ENCODE data around the gene UBXN7. TPM values are rescaled to one million over a fixed set of nuclear protein-coding genes. Genes with fewer than 3 reads are reported as not detected.

UBXN7 gene
- total and polyA plus RNA-seq, 2 donors (not counting 3 experiments of a cell fraction or from before 2014, with no cell fraction given) = 9.9 to 57.0 TPM

DNA sequence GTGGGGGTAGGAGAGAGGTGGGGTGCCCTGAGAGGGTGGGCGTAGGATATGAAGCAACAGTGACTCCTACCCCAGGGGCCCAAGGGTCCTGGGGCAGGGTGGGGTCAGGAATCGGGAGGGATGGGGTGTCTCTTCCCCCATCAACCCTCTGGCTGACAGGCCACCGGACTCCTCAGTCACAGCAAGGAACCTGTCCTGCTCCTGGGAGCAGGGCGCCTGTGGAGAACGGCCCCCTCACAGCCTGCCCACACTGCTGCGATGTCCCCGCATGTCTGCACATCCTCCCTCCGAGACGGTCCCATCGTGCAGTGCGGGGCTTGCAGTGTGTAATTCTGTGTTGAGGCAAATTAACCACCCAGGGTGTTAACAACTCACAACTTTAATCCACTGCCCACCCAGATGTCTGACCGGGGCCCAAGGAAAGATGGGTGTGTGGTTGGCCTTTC, 96.7 kb downstream of the UBXN7 start:
- FAIRE-seq (no peak), DNase-seq (ENCODE audit: low read depth, low spot score) (no peak)
- intact Hi-C loops (cut with micrococcal nuclease) (no loop called here), dilution Hi-C loops (cut with MboI; ENCODE audit: extremely low pct_ligation_motif_present, low sequenced_read_pairs) (no loop called here)
- Histone ChIP-seq H3K27ac (ENCODE audit: insufficient read depth, low read depth, low read length) (no peak overlapping the region), H4K20me1 (replicated peaks; ENCODE audit: control insufficient read depth, extremely low read depth, insufficient read depth, low read length) (no peaks in the 10 kb centered on the region), H3K27me3 (ENCODE audit: control insufficient read depth in 2 of 2, insufficient read depth in 2 of 2, low read length in 2 of 2) (no peaks in the 10 kb centered on the region), H3K9ac (replicated peaks; ENCODE audit: extremely low read depth, insufficient read depth, low read length) (no peak overlapping the region), H2AFZ (ENCODE audit: low read depth, low read length) (no peak overlapping the region), H3K4me2 (ENCODE audit: insufficient read depth, low read length) (no peak overlapping the region), H3K36me3 (ENCODE audit: control insufficient read depth in 2 of 2, extremely low read depth in 1 of 2, insufficient read depth in 2 of 2, low read length in 2 of 2) (no peaks in the 10 kb centered on the region), H3K79me2 (ENCODE audit: control insufficient read depth, insufficient read depth, low read length) (no peaks in the 10 kb centered on the region), H3K9me3 (replicated peaks; ENCODE audit: control insufficient read depth, insufficient read depth, low read length) (no peaks in the 10 kb centered on the region), H3K4me3 (replicated peaks in 1 of 3; ENCODE audit: insufficient read depth in 1 of 3, low read depth in 1 of 3, low read length in 3 of 3) (no peak overlapping the region), H3K4me1 (ENCODE audit: control insufficient read depth, extremely low read depth, insufficient read depth, low read length) (no peaks in the 10 kb centered on the region), H3K9me1 (replicated peaks; ENCODE audit: control insufficient read depth, extremely low read depth, insufficient read depth, low read length) (no peaks in the 10 kb centered on the region)
- ChIA-PET CTCF (no interaction called here), POLR2A (no interaction called here)
- TF ChIP-seq, protein P1, sequence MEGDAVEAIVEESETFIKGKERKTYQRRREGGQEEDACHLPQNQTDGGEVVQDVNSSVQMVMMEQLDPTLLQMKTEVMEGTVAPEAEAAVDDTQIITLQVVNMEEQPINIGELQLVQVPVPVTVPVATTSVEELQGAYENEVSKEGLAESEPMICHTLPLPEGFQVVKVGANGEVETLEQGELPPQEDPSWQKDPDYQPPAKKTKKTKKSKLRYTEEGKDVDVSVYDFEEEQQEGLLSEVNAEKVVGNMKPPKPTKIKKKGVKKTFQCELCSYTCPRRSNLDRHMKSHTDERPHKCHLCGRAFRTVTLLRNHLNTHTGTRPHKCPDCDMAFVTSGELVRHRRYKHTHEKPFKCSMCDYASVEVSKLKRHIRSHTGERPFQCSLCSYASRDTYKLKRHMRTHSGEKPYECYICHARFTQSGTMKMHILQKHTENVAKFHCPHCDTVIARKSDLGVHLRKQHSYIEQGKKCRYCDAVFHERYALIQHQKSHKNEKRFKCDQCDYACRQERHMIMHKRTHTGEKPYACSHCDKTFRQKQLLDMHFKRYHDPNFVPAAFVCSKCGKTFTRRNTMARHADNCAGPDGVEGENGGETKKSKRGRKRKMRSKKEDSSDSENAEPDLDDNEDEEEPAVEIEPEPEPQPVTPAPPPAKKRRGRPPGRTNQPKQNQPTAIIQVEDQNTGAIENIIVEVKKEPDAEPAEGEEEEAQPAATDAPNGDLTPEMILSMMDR (IDR thresholded peaks at IDR 0.05; ENCODE audit: extremely low read depth in 1 of 2, insufficient read depth in 1 of 2, low read depth in 1 of 2, low read length in 2 of 2) = no peak
- no peak for TF ChIP-seq JUN (IDR thresholded peaks at IDR 0.05; ENCODE audit: borderline replicate concordance, insufficient read depth, insufficient read length, low read depth)
- TF ChIP-seq FOS (IDR thresholded peaks at IDR 0.05; ENCODE audit: borderline replicate concordance, insufficient read depth, low read length) = no peak
- no peak for TF ChIP-seq POLR2AphosphoS5 (IDR thresholded peaks at IDR 0.05; ENCODE audit: insufficient read depth, low read depth, low read length)
- no peak for TF ChIP-seq MYC (IDR thresholded peaks at IDR 0.05; ENCODE audit: low read depth, low read length)
- TF ChIP-seq EZH2 (IDR thresholded peaks at IDR 0.05; ENCODE audit: borderline replicate concordance, low read depth, low read length, severe bottlenecking) = no peak
- TF ChIP-seq POLR2A (IDR thresholded peaks at IDR 0.05; ENCODE audit: low read depth, low read length) = no peak
- TF ChIP-seq GATA2 (IDR thresholded peaks at IDR 0.05; ENCODE audit: insufficient read depth, insufficient read length, low read depth, low read length) = no peak
- TF ChIP-seq, protein P2, sequence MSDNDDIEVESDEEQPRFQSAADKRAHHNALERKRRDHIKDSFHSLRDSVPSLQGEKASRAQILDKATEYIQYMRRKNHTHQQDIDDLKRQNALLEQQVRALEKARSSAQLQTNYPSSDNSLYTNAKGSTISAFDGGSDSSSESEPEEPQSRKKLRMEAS (IDR thresholded peaks at IDR 0.05; ENCODE audit: insufficient read depth, insufficient read length) = no peak
- BruUV-seq (replicated peaks) = no TSS peak

All from endothelial cell of umbilical vein (primary cell).